IMR-90 (cell line): ENCODE measurements around the gene CHD6. TPM values are rescaled to one million over a fixed set of nuclear protein-coding genes. Genes with fewer than 3 reads are reported as not detected.

Source experiments
- ATAC-seq: fragments of 200-7000 bp; cut with Tn5 transposase; 2 replicates; pipeline ENCODE4 v1.9.1; 2020; ENCODE audit warnings: low read depth, mild to moderate bottlenecking, moderate library complexity
- BruUV-seq: library from RNA; stranded (reverse); fragments of 400-500 nt; replicated peaks from 2 replicates; lab custom pipeline; 2021; lab: Mats Ljungman, UMichigan
- CTCF ChIA-PET: fragments of 300-600 bp; formaldehyde crosslinking; extraction: SDS; loops from one replicate; lab custom pipeline; 2021; ENCODE audit warnings: antibody characterized with exemption; lab: Yijun Ruan, JAX
- POLR2A ChIA-PET: fragments of 300-600 bp; sonication (Branson Sonifier 250); formaldehyde crosslinking; loops from one replicate; lab custom pipeline; 2022; ENCODE audit warnings: antibody characterized with exemption; ENCODE audit not compliant: unreplicated experiment; lab: Charles Lee
- DNase-seq: peaks from one replicate; pipeline ENCODE4 v3.0.0; 2013
- H2AFZ ChIP-seq: replicated peaks from 2 replicates; pipeline ENCODE3; 2013; ENCODE audit warnings: low read length, mild to moderate bottlenecking; ENCODE audit not compliant: poor library complexity
- H2AK5ac ChIP-seq: 2 replicates; pipeline ENCODE4 v1.6.1; 2013; ENCODE audit warnings: low read depth, low read length, inconsistent platforms
- H2AK9ac ChIP-seq: replicated peaks from 2 replicates; pipeline ENCODE3; 2013; ENCODE audit warnings: mild to moderate bottlenecking, low read depth, low read length, moderate library complexity; ENCODE audit not compliant: poor library complexity
- H2BK120ac ChIP-seq: 2 replicates; pipeline ENCODE4 v1.6.1; 2013; ENCODE audit warnings: low read depth, low read length, inconsistent platforms
- H2BK15ac ChIP-seq: 3 replicates; pipeline ENCODE4 v1.6.1; 2013; ENCODE audit warnings: low read depth, low read length, inconsistent platforms
- H2BK20ac ChIP-seq: 2 replicates; pipeline ENCODE4 v1.6.1; 2013; ENCODE audit warnings: low read depth, mild to moderate bottlenecking, inconsistent platforms, low read length, moderate library complexity
- H2BK5ac ChIP-seq: 2 replicates; pipeline ENCODE4 v1.6.1; 2013; ENCODE audit warnings: mild to moderate bottlenecking, low read depth, low read length, inconsistent platforms; ENCODE audit not compliant: poor library complexity, severe bottlenecking
- H3K14ac ChIP-seq: replicated peaks from 2 replicates; pipeline ENCODE4 v1.6.1; 2013; ENCODE audit warnings: low read depth, low read length, inconsistent platforms
- H3K18ac ChIP-seq: 2 replicates; pipeline ENCODE4 v1.6.1; 2013; ENCODE audit warnings: low read depth, low read length, control low read depth
- H3K23ac ChIP-seq: 2 replicates; pipeline ENCODE4 v1.6.1; 2013; ENCODE audit warnings: low read depth, low read length, inconsistent platforms
- H3K27ac ChIP-seq: 2 replicates; pipeline ENCODE4 v1.5.1; 2013; ENCODE audit warnings: mild to moderate bottlenecking, control low read depth, low read length; ENCODE audit not compliant: insufficient read depth
- H3K27me3 ChIP-seq: 2 replicates; pipeline ENCODE4 v1.6.1; 2013; ENCODE audit warnings: low read length; ENCODE audit not compliant: control insufficient read depth, insufficient read depth
- H3K36me3 ChIP-seq: 2 replicates; pipeline ENCODE4 v1.6.1; 2013; ENCODE audit warnings: low read length, mixed read lengths; ENCODE audit not compliant: control insufficient read depth, insufficient read depth
- H3K4ac ChIP-seq: 2 replicates; pipeline ENCODE4 v1.6.1; 2013; ENCODE audit warnings: low read depth, low read length, inconsistent platforms
- H3K4me1 ChIP-seq: 2 replicates; pipeline ENCODE4 v1.6.1; 2013; ENCODE audit warnings: low read length, mixed read lengths; ENCODE audit not compliant: control insufficient read depth, insufficient read depth
- H3K4me2 ChIP-seq: 2 replicates; pipeline ENCODE4 v1.6.1; 2013; ENCODE audit warnings: low read depth, mild to moderate bottlenecking, control low read depth, low read length, moderate library complexity
- H3K4me3 ChIP-seq: 2 replicates; pipeline ENCODE4 v1.5.1; 2013; ENCODE audit warnings: low read depth, mild to moderate bottlenecking, control low read depth, low read length, moderate library complexity; ENCODE audit not compliant: insufficient read depth
- H3K56ac ChIP-seq: 2 replicates; pipeline ENCODE4 v1.6.1; 2013; ENCODE audit warnings: low read length, inconsistent platforms; ENCODE audit not compliant: insufficient read depth; ENCODE audit errors: extremely low read depth
- H3K79me1 ChIP-seq, 2 experiments: 2 replicates each; pipeline ENCODE4 v1.6.1; 2013; ENCODE audit warnings: low read length in 2 of 2, inconsistent platforms in 1 of 2, low read depth in 1 of 2
- H3K9ac ChIP-seq: 2 replicates; pipeline ENCODE4 v1.6.1; 2013; ENCODE audit warnings: low read depth, low read length, control low read depth
- H3K9me1 ChIP-seq: 2 replicates; pipeline ENCODE4 v1.6.1; 2013; ENCODE audit warnings: low read length, inconsistent platforms; ENCODE audit not compliant: insufficient read depth
- H3K9me3 ChIP-seq: 2 replicates; pipeline ENCODE4 v1.6.1; 2013; ENCODE audit warnings: low read length; ENCODE audit not compliant: control insufficient read depth, insufficient read depth
- H4K20me1 ChIP-seq: 2 replicates; pipeline ENCODE4 v1.6.1; 2013; ENCODE audit warnings: low read length, inconsistent platforms; ENCODE audit not compliant: insufficient read depth
- H4K5ac ChIP-seq: 2 replicates; pipeline ENCODE4 v1.6.1; 2013; ENCODE audit warnings: mild to moderate bottlenecking, low read depth, low read length, control low read depth
- H4K8ac ChIP-seq, 2 experiments: 2 replicates each; pipeline ENCODE4 v1.6.1; 2013; ENCODE audit warnings: low read depth in 2 of 2, low read length in 2 of 2, control low read depth in 1 of 2, inconsistent platforms in 1 of 2
- H4K91ac ChIP-seq: 2 replicates; pipeline ENCODE4 v1.6.1; 2013; ENCODE audit warnings: low read depth, low read length, inconsistent platforms; ENCODE audit not compliant: insufficient read depth
- BHLHE40 ChIP-seq: fragments of 150-350 bp; IDR thresholded peaks from 2 replicates; pipeline ENCODE4 v1.6.1; 2016; ENCODE audit warnings: mild to moderate bottlenecking, low read depth, low read length
- CEBPB ChIP-seq: IDR thresholded peaks from 2 replicates; pipeline ENCODE4 v1.6.1; 2012; ENCODE audit warnings: low read depth, low read length, improper control_type of control experiment
- CHD1 ChIP-seq: IDR thresholded peaks from 2 replicates; pipeline ENCODE4 v1.6.1; 2012; ENCODE audit warnings: low read depth, low read length, improper control_type of control experiment
- ELK1 ChIP-seq: fragments of 150-350 bp; IDR thresholded peaks from 2 replicates; pipeline ENCODE4 v1.6.1; 2016; ENCODE audit warnings: low read depth, mild to moderate bottlenecking, low read length, moderate library complexity, borderline replicate concordance
- FOS ChIP-seq: fragments of 150-350 bp; IDR thresholded peaks from 2 replicates; pipeline ENCODE4 v1.6.1; 2016; ENCODE audit warnings: low read depth, low read length
- MAFK ChIP-seq: IDR thresholded peaks from 2 replicates; pipeline ENCODE4 v1.6.1; 2012; ENCODE audit warnings: low read depth, low read length, improper control_type of control experiment
- MAZ ChIP-seq: IDR thresholded peaks from 2 replicates; pipeline ENCODE4 v1.6.1; 2012; ENCODE audit warnings: low read depth, mild to moderate bottlenecking, low read length, improper control_type of control experiment, moderate library complexity, borderline replicate concordance
- MXI1 ChIP-seq: IDR thresholded peaks from 2 replicates; pipeline ENCODE4 v1.6.1; 2012; ENCODE audit warnings: low read depth, mild to moderate bottlenecking, low read length, moderate library complexity, borderline replicate concordance
- NFE2L2 ChIP-seq: fragments of 150-350 bp; IDR thresholded peaks from 2 replicates; pipeline ENCODE4 v1.6.1; 2016; ENCODE audit warnings: low read depth, mild to moderate bottlenecking, low read length
- POLR2A ChIP-seq: IDR thresholded peaks from 2 replicates; pipeline ENCODE4 v1.6.1; 2012; ENCODE audit warnings: mild to moderate bottlenecking, low read depth, low read length
- RAD21 ChIP-seq: IDR thresholded peaks from 2 replicates; pipeline ENCODE4 v1.6.1; 2012; ENCODE audit warnings: low read length, improper control_type of control experiment
- RCOR1 ChIP-seq: IDR thresholded peaks from 2 replicates; pipeline ENCODE4 v1.6.1; 2012; ENCODE audit warnings: mild to moderate bottlenecking, low read length, improper control_type of control experiment; ENCODE audit not compliant: insufficient replicate concordance
- RFX5 ChIP-seq: IDR thresholded peaks from 2 replicates; pipeline ENCODE4 v1.8.0; 2012; ENCODE audit warnings: low read depth, mild to moderate bottlenecking, low read length, moderate library complexity
- SMC3 ChIP-seq: fragments of 150-350 bp; IDR thresholded peaks from 2 replicates; pipeline ENCODE4 v1.6.1; 2016; ENCODE audit warnings: low read depth, mild to moderate bottlenecking, antibody characterized with exemption, low read length, moderate library complexity
- USF2 ChIP-seq: fragments of 150-350 bp; IDR thresholded peaks from 2 replicates; pipeline ENCODE4 v1.6.1; 2017; ENCODE audit warnings: mild to moderate bottlenecking, antibody characterized with exemption, low read length, low read depth
- WGBS, 2 experiments: methylation state at CpG; one replicate each; pipeline versions ENCODE4 v1.1.5 to v1.1.7; 2013; ENCODE audit warnings: missing lambda C conversion rate in 2 of 2; ENCODE audit not compliant: insufficient read length in 1 of 2; ENCODE audit errors: extremely low coverage in 2 of 2; 5-methylcytosine and 5-hydroxymethylcytosine counted together
- dilution Hi-C: fragments of 300-500 bp; cut with HindIII; formaldehyde crosslinking; loops from one replicate; pipeline ENCODE4 v1.14.3; 2018; ENCODE audit warnings: low sequenced_read_pairs; ENCODE audit not compliant: unreplicated experiment
- in situ Hi-C: fragments of 300-500 bp; cut with MboI; formaldehyde crosslinking; loops from 3 replicates; pipeline ENCODE4 v1.14.3; 2019; ENCODE audit warnings: low sequenced_read_pairs, inconsistent platforms, mixed read lengths
- intact Hi-C: fragments of 100-400 bp; cut with micrococcal nuclease; formaldehyde crosslinking; loops from 2 replicates; pipeline ENCODE4 v1.10.0; 2022
- polyA plus RNA-seq, 3 experiments: library from polyadenylated mRNA; depleted of rRNA; stranded (reverse); fragments of >200 nt; gene quantifications; 2 replicates each; pipeline ENCODE4 v1.2.3, GENCODE V29; 2012; ENCODE audit warnings: low replicate concordance in 1 of 3
- total RNA-seq: library from RNA; depleted of rRNA; stranded (reverse); fragments of >200 nt; gene quantifications from 2 replicates; pipeline ENCODE4 v1.2.3, GENCODE V29; 2012
- TF ChIP-seq, protein P1 (sequence below): conservative IDR thresholded peaks from 2 replicates; pipeline ENCODE4 v1.5.1; 2012; ENCODE audit warnings: mild to moderate bottlenecking, low read depth, low read length, improper control_type of control experiment

Gene CHD6
- total and polyA plus RNA-seq, 2 of the 4 experiments (the other 2 are of a cell fraction) = 8.8 to 26.7 TPM

DNA sequence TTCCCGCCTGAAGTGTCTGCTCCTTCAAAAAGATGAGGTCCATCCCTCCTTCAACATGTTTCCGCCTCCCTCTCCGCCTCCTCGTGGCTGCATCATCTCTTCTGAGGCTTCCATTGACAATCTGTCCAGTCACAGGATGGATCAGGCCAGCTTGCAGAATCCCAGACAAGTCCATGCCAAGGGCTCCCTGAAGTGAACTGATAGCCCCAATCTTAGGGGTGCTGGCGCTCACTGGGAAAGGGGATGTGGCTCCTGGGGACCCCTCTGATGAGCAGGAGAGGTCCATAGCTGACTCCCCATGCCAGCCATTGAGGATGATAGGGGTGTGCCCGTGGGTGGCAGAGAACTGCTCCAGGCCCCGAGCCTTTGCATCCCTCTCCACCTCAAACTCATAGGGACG lies 203.0 kb downstream of the CHD6 start:
- Histone ChIP-seq H4K91ac (no peak overlapping the region), H3K9me3 (no peaks in the 10 kb centered on the region), H3K4me3 (no peak overlapping the region), H3K9me1 (no peaks in the 10 kb centered on the region), H2BK20ac (no peak overlapping the region), H3K14ac (no peak overlapping the region), H3K56ac (no peak overlapping the region), H2AK9ac (no peak overlapping the region), H3K79me1 (no peaks in the 10 kb centered on the region), H3K23ac (no peak overlapping the region), H2BK5ac (no peak overlapping the region), H4K8ac (no peak overlapping the region), H4K20me1 (no peaks in the 10 kb centered on the region), H2BK120ac (no peak overlapping the region), H3K4me1 (no peaks in the 10 kb centered on the region), H3K4me2 (no peak overlapping the region), H3K18ac (no peak overlapping the region), H3K4ac (no peak overlapping the region), H2AFZ (no peak overlapping the region), H3K36me3 (peaks cover 53% of the 10 kb centered on the region), H2AK5ac (no peak overlapping the region), H3K27ac (no peak overlapping the region), H2BK15ac (no peak overlapping the region), H3K9ac (no peak overlapping the region), H4K5ac (no peak overlapping the region), H3K27me3 (no peaks in the 10 kb centered on the region)
- in situ Hi-C loops = no loop called here
- DNase-seq (no peak), ATAC-seq (no peak)
- TF ChIP-seq CHD1 (no peak), MAZ (no peak), RCOR1 (no peak), MAFK (no peak), FOS (no peak), POLR2A (no peak), USF2 (no peak), ELK1 (no peak), NFE2L2 (no peak), BHLHE40 (no peak), SMC3 (no peak), RFX5 (no peak), MXI1 (no peak), RAD21 (no peak), CEBPB (no peak)
- TF ChIP-seq, protein P1, sequence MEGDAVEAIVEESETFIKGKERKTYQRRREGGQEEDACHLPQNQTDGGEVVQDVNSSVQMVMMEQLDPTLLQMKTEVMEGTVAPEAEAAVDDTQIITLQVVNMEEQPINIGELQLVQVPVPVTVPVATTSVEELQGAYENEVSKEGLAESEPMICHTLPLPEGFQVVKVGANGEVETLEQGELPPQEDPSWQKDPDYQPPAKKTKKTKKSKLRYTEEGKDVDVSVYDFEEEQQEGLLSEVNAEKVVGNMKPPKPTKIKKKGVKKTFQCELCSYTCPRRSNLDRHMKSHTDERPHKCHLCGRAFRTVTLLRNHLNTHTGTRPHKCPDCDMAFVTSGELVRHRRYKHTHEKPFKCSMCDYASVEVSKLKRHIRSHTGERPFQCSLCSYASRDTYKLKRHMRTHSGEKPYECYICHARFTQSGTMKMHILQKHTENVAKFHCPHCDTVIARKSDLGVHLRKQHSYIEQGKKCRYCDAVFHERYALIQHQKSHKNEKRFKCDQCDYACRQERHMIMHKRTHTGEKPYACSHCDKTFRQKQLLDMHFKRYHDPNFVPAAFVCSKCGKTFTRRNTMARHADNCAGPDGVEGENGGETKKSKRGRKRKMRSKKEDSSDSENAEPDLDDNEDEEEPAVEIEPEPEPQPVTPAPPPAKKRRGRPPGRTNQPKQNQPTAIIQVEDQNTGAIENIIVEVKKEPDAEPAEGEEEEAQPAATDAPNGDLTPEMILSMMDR = no peak
- BruUV-seq = no TSS peak
- dilution Hi-C loops = no loop called here
- ChIA-PET POLR2A (no interaction called here), CTCF (interaction anchor here (0.6 kb wide), 1 partner anchor 1949 kb away, joined by 4 read pairs; no protein-coding TSS in a partner anchor)
- intact Hi-C loops = loop anchor here (10.0 kb wide), 1 partner anchor 180 kb away; no protein-coding TSS in a partner anchor
- WGBS, 2 experiments = 100% methylated on average over 3 of the region's 8 CpGs; no CpG with 5 or more reads in 1 of the 2 experiments
